A673 (cell line): ENCODE data around the gene CNRIP1.

Experiments used
- EZH2 ChIP-seq: fragments of 200-600 bp; sonication (generic); IDR thresholded peaks from 2 replicates; pipeline ENCODE4 v1.6.1; 2017; ENCODE audit warnings: borderline replicate concordance, low read depth, mild to moderate bottlenecking, mixed read lengths, antibody characterized with exemption, low read length; ENCODE audit not compliant: poor library complexity, severe bottlenecking
- TF ChIP-seq, protein P1 (sequence below): fragments of 300-800, 200-600 bp; sonication (generic); conservative IDR thresholded peaks from 2 replicates; pipeline ENCODE4 v1.5.1; 2017; ENCODE audit warnings: low read depth, mild to moderate bottlenecking, antibody characterized with exemption, low read length, moderate library complexity, mixed read lengths

DNA sequence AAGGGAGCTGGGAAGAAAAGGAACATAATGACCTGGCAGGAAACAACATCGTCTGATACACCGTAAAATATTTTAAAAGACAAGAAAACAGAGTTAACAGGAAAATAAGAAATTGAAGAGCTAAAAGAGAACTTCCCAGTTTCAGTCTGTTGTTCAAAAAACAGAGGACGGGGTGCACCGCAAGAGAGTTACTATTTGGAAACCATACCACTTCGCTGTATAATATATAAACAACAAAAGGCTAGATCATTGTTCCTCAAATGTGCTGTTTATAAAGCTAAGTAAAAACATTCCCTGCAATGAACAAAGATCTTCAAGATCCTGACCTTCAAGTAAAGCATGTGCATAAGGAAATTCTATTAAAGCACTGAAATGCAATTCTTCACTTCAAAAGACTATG lies 69.6 kb downstream of the CNRIP1 start:
- TF ChIP-seq, protein P1, sequence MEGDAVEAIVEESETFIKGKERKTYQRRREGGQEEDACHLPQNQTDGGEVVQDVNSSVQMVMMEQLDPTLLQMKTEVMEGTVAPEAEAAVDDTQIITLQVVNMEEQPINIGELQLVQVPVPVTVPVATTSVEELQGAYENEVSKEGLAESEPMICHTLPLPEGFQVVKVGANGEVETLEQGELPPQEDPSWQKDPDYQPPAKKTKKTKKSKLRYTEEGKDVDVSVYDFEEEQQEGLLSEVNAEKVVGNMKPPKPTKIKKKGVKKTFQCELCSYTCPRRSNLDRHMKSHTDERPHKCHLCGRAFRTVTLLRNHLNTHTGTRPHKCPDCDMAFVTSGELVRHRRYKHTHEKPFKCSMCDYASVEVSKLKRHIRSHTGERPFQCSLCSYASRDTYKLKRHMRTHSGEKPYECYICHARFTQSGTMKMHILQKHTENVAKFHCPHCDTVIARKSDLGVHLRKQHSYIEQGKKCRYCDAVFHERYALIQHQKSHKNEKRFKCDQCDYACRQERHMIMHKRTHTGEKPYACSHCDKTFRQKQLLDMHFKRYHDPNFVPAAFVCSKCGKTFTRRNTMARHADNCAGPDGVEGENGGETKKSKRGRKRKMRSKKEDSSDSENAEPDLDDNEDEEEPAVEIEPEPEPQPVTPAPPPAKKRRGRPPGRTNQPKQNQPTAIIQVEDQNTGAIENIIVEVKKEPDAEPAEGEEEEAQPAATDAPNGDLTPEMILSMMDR: no peak
- no peak for TF ChIP-seq EZH2
